KG1 (cell line): Measurements from ENCODE around the gene NDNF.

Source experiments
- DNase-seq: peaks from one replicate; lab custom pipeline; 2025; lab: John Stamatoyannopoulos, UW

NDNF gene

GRCh38 chr4:121014544-121014943, 57.8 kb downstream of the NDNF start:
- no peak for DNase-seq

DNA sequence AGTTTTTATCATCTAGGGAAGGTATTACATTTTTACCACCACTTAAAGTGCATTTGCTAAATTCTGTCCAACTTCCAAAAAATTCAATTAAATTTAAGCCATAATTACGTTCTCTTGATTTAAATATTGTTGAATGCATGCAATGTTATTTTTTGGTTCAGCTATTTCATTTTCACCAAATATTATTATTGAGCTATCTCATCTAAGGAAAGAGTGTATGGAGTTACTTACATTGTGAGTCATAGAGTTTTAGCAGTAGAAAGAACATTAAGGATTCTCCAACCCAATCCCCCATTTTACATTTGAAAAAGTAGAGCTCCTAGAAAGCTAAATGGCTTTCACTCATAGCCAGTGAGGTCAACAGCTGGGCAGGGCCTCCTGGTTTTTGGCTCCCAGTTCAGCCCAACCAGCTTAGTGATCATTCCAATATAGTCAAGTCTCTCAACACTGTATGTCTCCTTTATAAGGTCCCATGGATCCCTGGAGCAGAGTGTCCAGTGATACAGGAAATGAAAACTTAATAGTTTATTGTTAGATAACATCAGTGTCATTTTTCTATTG, 60.5 kb downstream of the NDNF start:
- DNase-seq, result no peak

DNA sequence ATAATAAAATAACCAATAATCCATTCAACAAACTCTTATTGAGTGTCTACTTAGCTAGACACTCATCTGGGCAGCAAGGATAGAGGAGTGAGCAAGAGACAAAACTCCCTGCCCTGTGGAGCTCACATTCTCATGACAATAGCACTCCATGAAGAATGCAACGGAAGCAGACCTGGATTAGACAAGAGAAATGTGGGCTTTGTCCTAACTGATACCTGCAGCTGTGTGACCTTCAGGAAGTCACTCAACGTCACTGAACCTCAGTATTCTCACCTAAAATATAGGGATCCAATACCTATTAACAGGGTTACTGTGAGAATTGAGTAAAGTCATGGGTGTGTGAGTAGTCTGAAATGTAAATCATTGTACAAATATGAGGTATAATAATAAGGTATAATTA, 61.2 kb downstream of the NDNF start:
- DNase-seq, result no peak

GRCh38 chr4:121009578-121010478, 62.5 kb downstream of the NDNF start:
- no peak for DNase-seq

DNA sequence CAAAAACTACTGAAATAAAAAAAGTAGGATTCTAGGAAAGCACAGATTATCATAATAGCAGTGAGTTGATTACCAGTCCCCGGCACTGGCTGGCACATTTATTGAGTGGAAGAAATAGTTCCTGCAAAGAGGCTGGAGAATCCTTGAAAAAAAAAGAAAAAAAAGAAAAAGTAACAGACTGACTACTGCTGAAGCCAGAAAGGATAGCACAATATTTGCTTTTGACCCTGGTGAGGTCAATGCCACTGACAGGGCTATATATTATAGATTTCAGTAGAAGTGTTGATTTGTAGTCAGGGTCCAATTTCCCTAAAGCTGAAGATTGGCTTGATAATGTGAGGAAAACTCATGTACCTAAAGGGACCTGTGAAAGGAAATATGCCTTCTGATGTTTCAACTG, 64.7 kb downstream of the NDNF start:
- DNase-seq, result no peak

GRCh38 chr4:121003863-121004262, 68.5 kb downstream of the NDNF start:
- no peak for DNase-seq

DNA sequence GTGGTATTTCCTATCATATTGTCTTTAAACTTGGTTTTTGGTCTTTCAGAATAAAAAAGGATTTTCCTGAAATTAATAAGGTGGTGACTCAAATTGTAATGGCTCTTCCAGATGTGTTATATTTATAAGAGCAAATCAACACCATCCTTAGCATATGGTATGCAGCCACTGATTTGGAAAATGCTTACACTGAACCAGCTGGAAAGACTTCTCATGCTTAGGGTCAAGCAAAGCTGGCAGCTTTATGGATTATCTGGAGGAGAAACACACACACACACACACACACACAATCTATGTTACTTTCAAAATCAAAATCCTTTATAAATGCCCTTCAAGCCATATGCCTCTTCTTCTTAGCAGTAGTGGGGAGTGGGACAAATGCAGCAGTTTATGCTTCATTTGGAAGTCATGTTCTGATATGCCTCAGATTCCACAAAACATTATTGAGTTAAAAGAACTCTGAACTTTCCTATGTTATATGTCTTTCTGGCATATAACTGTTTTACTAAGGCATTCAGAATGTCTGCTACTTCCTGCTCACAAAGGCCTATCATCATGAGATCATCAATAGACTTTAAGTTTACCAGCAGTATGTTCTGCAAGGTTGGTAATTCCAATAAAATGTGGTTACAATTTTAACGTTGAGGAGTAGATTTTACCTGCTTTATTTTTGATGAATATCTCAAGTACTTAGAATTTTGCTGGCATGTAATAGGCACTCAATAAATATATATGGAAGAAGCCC, 76.9 kb downstream of the NDNF start:
- no peak for DNase-seq

GRCh38 chr4:120994521-120994920, 77.8 kb downstream of the NDNF start:
- no peak for DNase-seq

- DNase-seq, result no peak
Observed at GRCh38 chr4:120991885-120992284, 80.5 kb downstream of the NDNF start.

DNA sequence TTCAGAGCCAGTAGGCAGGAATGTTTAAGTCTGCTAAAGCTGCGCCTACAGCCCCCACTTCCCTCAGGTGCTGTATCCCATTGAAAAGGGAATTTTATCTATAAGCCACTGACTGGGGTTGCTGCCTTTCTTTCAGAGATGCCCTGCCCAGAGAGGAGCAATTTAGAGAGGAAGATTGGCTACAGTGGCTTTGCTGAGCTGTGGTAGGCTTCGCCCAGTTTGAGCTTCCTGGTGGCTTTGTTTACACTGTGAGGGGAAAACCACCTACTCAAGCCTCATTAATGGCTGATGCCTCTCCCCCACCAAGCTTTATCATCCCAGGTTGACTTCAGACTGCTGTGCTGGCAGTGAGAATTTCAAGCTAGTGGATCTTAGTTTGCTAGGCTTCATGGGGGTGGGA, 82.1 kb downstream of the NDNF start:
- DNase-seq, result no peak
